GM10847 (cell line): ENCODE data around the gene PGC.
A peak's percentile ranks its signal among the peaks of the same experiment; 100 is the strongest.

ENCODE experiments used
- POLR2A ChIP-seq: IDR thresholded peaks from 2 replicates; pipeline ENCODE4 v1.6.1; 2011; ENCODE audit not compliant: insufficient read length; ENCODE audit errors: extremely low read depth

The PGC gene

DNA sequence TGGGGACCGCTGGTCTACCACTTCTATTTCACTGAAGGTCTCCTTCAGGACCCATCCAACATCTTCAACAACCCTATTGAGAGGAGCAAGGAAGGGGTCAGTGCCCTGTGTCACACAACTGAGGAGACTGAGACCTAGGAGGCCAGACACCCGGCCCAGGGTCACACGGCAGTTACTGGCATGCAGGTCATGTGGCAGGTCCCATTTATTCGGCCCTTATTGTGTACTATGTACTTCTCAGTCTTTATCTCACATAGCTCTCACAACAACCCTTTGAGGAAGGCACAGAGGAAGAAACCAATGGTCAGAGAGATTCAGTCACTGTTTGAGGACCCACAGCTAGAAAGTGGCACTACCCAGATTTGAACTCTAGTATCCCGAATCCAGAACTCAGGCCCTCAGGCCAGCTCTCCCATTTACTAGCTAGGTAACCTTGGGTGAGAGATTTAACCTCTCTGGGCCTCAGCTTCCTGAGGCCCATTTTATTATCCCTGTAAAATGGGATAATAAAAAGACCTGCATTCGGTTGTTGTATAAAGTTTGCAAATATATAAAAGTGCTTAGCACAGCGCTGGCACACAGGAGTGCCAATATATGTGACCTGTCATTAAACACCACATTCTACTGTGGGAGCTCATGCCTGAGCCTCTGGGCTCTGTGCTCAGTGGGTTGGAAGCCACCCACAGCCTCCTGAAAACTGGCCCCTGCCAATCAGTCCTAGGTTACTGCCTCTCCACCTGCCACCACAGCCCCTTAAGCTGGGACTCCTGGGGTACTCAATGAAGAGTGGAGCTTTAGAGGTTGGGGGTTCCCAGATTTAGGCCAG lies 27.5 kb downstream of the PGC start:
- TF ChIP-seq POLR2A = no peak

DNA sequence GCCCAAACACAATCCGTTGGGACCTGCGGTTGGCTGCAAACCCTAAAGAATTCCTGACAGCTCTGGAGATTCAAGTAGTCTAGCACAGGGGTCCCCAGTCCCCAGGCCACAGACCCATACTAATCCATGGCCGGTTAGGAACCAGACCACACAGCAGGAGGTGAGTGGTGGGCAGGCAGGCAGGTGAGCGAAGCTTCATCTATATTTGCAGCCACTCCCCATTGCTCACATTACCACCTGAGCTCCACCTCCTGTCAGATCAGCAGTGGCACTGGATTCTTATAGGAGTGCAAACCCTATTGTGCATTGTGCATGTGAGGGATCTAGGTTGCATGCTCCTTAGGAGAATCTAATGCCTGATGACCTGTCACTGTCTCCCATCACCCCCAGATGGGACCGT lies 28.4 kb downstream of the PGC start:
- TF ChIP-seq POLR2A = no peak

DNA sequence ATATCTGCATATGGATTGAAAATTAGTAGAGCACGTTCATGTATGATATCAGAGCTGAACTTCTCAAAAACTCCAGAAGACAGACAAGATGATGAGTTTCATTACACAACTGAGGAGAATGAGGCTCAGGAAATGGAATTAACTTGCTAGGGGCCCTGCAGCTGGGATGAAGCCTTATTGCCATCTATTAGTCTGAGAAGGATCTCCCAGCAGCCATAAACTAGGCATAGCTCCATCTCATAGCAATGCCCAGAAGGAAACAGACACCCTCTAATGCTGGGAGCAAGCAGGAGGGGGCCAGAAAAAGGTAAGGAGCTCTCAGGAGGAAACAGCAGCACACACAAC lies 29.8 kb downstream of the PGC start:
- TF ChIP-seq POLR2A = no peak

DNA sequence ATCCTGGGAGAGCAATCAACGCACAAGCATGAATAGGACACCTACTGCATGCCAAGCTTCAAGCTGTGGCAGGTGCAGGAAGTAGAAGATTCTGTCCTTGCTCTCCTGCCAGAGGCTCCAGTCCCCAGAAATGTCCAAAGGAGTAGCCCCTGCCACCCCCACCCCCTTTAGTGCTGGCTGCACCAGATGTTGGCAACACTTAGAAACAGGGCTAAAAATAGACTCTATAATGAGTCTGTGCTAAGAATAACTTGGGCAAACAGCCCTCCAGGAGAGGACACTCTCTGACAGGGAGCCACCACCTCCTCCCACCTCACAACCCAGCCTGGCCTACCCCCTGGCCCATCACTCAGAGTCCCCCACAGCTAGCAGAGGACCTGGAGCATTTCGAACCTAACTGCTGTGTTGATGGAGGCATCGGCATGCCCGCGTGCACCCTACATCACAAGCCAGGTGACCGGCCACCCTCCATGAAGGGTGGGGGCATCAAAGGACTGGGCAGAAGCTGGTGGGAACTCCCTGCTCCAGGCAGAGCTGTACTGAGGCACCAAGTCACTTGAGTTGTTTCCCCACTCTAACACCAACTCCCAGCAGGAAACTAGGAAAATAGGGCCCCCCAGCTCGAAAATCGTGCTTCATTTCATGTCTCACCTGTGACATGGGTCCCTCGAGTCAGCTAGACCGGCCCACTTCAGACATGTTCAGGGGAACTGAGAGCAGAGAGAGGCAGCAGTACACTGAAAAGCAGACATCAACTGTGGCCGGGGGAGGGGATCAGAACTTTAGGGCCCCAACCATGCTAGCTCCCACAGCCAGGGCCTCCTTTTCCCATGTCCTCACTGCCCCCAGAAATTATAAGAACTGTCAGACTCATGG lies 30.4 kb downstream of the PGC start:
- no peak for TF ChIP-seq POLR2A

DNA sequence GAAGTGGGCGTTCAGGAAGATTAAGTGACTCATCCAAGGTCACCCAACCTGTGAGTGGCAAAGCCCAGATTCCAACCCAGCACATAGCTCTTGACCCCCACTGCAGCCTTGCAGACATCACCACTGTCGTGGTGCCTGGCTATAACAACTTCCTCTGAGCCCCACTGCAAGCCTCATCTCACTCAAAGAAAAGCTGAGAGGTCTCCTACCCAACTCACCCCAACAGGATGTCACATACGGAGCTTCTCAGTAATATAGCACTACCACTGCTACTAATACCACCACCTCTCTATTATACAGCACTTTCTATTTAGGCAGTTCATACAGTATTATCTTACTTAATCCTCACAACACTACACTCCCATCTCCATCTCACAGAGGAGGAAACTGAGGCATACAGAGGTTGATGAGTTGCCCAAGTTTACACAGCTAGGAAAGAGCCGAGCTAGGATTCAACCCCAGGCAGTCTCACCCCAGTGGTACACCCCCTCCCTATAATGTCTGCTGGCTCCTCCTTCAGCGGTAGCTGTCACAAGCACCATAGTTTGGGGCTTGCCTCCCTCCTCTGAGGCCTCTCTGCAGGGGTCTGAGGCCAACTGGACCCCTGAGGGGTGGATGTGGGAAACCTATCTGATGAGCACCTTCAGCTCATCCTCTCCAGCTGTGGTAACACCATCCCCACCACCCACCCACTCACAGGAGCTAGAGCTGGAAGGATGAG lies 31.2 kb downstream of the PGC start:
- no peak for TF ChIP-seq POLR2A

DNA sequence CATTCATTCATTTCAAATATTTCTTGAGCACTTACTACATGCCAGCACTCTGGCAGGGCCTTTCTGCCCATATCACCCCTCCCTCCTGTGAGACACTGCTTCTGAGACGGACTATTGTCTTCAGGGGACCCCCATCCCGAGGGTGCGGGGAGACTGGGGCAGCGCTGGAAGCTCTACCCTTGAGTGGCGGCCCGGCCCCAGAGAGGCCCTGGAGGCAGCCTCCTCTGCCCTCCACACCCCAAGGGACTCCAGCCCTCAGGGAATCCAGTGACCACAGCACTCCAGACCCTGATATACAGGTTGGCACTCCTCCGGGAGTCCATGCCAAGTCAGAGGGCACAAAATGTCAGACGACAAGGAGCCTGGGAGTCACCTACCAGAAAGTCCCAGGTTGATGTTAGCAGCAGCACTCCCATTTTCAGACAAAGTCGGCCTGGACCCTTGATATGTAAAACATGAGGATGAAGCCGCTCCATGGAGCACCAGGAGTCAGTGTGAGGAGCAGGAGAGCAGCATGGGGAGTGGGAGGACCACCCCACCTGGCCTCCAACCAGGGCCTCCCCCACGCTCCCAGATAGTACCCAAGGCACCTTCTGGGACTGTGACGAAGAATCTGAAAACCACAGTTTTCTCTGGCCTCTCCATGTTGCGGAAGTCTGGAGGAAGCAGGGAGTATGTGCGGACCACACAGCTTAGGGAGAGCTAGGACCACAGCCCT lies 32.5 kb downstream of the PGC start:
- no peak for TF ChIP-seq POLR2A

DNA sequence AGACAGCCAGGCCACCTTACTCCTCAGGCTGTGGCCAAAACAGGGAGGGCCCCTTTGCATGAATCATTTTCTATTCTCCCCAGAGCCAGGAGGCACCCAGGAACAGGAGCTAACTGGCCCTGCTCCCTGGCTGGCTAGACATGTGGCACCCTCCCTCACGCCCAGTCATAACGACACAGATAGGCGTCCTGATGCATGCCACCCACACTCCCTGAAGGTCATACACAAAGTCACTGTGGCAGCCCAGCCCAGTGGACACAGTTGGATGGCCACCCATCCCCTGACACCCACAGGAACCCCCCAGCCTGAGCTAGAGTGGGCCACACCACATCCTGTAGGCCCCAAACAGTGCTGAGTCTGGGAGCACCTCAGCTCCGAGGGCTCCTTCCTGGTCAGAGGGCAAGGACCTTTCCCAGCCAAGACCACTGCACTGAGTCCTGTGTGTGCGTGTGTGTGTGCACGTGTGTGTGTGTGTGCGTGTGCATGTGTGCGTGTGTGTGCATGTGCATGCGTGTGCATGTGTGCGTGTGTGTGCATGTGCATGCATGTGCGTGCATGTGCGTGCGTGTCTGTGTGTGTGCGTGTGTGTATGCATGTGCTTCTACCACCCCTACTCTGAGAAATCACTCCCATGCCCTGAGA lies 33.4 kb downstream of the PGC start:
- peak; percentile 8 for TF ChIP-seq POLR2A

DNA sequence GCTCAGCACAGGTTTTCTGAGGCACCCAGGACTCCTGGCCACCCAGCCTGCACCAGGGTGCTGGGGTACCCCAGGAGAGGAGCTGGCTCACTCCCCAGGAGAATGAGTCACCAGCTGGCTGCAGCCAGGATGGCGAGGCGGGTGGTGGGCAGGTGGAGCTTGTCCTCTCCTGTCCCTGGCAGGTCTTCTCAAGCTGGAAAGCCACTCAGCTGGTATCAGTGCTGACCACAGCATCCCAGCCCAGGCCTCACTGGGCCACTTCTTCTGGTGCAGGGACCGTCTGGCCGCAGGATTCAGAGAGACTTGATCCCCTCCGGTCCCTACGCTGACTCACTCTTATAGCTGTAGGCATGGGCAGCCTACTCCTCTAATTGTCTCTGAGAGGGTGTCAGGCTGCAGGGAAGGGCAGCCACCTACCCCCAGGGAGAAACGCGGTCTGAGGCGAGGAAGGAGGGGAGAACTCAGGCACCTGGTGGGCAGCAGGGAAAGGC lies 34.0 kb downstream of the PGC start:
- no peak for TF ChIP-seq POLR2A

DNA sequence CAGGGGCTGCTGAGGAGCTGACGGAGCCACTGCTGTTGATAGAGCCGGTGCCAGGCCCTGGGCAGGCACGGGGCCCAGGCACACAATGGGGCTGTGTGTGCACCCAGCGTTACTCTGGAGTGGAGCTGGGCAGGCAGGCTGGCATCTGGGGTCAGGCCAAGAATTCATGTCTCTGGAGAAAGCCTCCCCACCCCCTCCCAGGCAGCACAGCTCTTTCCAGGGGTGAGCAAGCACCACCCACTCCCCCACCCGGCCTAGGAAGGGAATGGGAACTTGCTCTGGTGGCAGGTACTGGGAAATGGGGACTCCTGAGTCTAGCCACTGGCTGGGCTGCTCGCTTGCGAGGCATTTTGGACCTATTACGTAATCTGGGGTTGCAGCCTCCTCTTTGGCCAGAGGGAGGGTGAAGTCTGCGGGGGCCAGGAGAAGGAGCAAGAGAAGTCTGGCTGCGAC lies 34.5 kb downstream of the PGC start:
- no peak for TF ChIP-seq POLR2A

DNA sequence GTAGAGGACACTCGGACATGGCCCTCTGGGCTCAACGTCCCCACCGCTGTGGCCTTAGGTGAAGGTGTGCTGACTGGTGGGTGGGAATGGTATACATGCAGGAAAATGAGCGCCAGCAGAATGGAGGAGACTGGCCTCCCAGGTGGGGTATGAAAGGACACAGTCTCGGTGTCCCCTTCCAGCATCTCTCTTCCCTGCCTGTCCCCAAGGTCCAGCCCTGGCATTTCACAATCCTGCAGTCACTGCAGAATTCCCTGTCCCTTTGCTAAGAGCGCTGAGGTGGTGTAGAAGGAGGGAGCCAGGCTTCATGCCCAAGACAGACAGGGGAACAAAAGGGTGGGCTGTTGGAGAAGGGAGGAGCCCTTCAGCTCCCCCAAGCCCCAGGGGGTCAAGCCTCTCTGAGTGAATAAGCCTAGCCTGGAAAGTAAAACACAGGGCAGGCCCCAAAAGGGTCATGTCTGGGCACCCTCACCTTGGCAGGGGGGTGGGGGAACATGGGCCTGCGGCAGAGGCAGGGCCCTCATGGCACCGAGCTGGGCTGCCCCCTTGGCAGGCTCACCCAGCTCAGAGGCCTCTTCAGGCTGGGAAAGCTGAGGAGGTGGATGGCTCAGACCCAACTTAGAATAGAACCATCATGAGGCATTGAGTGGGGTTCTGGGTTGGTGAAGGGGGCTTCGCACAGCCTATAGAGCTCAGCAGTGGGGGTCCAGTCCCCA lies 35.7 kb downstream of the PGC start:
- TF ChIP-seq POLR2A = no peak

DNA sequence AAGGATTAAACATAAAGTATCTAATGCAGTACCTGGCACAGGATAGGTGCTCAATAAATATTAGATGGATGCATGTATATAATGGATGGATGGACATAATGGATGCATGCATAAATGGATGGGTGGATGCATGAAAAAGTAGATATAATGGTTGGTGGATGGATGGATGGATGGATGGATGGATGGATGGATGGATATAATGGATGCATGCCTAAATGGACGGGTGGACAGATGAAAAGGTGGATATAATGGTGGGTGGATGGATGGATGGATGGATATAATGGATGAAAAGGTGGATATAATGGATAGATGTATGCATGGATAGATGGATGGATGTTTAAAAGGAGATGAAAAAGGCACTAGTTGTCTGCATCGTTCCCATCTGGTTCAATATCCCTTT lies 37.8 kb downstream of the PGC start:
- TF ChIP-seq POLR2A = no peak

DNA sequence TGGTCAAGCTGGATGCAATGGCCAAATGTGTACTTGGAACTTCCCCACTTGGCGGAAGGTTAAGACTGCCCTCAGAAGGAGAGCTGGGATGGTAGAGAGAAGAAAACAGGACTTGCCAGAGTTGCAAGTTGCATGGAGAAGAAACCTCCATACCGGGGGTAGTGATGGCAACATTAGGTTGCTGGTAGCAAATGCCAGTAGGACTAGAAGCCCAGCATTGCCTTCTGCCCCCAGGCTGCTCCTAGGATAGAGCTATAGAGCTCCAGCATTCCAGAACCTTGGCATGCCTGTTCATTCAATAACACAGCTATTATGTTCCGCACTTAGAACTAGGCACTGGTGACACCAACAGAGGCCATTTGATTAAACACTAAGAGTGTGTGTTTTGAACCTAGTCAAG lies 38.3 kb downstream of the PGC start:
- TF ChIP-seq POLR2A = no peak

DNA sequence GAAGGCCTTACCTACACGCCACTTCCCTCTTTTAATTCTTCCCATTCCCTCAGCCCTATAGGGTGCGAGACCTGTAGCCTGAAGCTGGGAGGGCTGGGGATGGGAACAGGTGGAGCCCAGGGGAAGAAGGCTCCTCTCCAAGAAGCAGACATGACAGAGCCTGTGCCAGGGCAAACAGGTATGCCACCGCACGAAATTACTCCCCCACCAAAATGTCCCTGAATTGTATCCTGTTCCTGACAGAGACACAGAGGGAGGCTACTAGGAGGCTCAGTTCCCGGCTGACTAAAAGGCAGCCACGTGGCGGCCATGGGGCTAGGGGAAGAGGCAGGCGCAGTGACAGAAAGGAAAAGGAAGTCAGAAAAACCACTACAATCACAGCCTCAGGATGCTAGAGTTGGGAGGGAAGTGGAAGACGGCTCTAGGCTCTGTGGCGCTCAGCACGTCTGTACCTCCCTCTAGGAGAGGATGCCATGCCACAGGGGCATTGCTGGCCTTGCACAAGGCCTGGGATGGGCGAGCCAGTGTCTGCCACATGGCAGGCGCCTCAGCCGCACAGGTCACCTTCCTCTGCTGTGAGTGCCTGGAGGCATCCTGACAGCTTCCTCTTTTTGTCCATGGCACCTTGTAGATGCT lies 39.5 kb downstream of the PGC start:
- TF ChIP-seq POLR2A = no peak
